GM21723 (cell line): ENCODE results near the gene CCDC154.

Experiments
- ATAC-seq: cut with Tn5 transposase; IDR thresholded peaks from one replicate; pipeline ENCODE4 v1.9.1; 2021; ENCODE audit warnings: mild to moderate bottlenecking, moderate library complexity; ENCODE audit not compliant: unreplicated experiment

Gene CCDC154

GRCh38 chr16:1427473-1428461 lies 16.6 kb downstream of the CCDC154 start:
- ATAC-seq: no peak

DNA sequence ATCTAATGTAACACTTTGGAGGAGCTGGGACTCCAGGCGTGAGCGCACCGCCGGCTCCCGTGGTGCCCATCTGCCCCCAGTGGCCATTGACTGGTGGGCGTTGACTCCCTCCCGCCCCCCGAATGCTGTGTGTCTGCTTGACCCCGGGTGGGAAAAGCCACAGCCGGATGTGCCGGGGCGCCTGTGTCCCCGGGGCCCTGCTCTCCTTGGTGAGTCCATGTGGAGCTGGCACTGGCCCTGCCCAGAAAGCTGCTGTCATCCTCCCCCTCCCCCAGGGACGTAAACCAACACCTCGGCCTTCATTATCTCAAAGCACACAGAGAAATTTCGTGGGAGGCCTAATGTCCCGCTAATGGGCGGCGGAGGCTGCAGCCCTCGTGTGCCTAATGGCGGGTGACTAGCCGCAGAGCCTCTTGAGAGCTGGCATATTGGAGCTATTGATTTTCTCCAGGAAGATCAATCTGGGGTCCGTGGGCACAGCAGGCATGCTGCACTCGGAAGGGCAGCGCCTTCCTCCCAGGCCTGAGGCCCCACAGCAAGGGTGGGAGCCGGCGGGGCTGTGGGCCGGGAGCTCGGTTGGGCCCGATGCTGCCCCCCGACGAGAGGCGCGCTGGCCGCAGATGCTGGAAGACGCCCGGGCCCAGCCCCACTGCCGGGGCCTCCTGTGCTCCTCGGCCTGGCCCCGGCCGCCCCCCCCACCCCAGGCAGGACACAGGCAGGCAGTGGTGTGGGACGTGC lies 17.5 kb downstream of the CCDC154 start:
- no peak for ATAC-seq

- ATAC-seq: no peak
Observed at GRCh38 chr16:1425616-1426370, 18.6 kb downstream of the CCDC154 start.

GRCh38 chr16:1424028-1424427 lies 20.3 kb downstream of the CCDC154 start:
- no peak for ATAC-seq

DNA sequence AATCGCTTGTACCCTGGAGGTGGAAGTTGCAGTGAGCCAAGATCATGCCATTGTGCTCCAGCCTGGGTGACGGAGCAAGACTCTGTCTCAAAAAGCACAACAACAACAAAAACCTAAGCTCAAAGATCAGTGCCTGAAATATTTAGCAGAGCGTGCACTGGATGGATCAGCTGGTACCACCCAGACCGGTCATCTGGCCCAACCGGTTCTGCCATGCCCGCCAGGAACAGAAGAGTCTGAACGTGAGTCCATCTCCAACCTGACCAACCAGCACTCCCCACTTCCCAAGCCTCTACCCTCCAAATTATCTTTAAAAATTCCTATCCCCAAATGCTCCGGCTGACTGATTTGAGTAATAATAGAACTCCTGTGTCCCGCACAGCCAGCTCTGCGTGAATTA lies 22.3 kb downstream of the CCDC154 start:
- ATAC-seq: no peak

GRCh38 chr16:1420111-1420539 lies 24.2 kb downstream of the CCDC154 start:
- ATAC-seq: no peak

- no peak for ATAC-seq
Observed at GRCh38 chr16:1416521-1416941, 27.8 kb downstream of the CCDC154 start.

GRCh38 chr16:1414532-1415260 lies 29.7 kb downstream of the CCDC154 start, which contains the start of gene UNKL:
UNKL (minus strand) TSS chr16:1414704; CDS start chr16:1414691, 13 bp downstream.
- peak; percentile 34 for ATAC-seq

DNA sequence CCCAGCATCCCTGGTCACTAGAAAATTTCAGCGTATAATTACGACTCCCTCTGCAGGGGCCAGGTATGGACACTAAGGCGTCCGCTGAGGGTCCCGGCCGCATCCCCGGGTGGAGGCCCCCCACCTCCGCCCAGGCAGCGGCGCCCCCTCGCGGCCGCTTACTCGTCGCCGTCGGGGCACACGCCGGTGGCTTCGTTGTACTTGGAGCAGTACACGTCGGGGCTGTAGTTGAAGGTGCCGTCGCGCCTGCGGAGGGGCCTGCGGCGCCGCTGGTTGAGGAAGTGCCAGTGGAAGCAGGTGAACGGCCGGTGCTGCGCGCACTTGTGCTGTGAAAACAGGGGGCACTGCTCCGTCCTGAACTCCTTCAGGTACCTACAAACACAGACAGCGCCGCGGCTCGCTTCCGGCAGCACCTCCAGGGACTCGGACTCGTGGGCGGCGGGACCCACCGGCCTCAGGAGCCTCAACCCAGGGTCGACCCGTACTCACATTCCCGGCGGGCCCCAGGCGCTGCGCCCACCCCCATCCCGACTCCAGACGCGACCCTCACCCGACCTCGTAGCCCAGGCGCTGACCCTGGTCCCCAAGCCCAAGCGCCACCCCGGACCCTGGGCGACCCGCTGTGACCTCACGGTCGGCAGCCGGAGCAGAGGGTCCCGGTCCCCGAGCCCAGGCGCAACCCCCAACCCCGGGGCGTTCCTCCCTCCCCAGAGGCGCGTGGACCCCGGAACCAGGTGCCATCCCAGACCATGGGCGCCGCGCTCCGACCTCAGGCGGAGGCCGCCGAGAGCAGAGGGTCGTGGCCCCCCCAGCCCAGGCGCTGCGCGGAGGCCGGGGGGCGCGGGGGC lies 30.4 kb downstream of the CCDC154 start:
- ATAC-seq: peak; percentile 40

- no peak for ATAC-seq
Observed at GRCh38 chr16:1412847-1413246, 31.5 kb downstream of the CCDC154 start.

DNA sequence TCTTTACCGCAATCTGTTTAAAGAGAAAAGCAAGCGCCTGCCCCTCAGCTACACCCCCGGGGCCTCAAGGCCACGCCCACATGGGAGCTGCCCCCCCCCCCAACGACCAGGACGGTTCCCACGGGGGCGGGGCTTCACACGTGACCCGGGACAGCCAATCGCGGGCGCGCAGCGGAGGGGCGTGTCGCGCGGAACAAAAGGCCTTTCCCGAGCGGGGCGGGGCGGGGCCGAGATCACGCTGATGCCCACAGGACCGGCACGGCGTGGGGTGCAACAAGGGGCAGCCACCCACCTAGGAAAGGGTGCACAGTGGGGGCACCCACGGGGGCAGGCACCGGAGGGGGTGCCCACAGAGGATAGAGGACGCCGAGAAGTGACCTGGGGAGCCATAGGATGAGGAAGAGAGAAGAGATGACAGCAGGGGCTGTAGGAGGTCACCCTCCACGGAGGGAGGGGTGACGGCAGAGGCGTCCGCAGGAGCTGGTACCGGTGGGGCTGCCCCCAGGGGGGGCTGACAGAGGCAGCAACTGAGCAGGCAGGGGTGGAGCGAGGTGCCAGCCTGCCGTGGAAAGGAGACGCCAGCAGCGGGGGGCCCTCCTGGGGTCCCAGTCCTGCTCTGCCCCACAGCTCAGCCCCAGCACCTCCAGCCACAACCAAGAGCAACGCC lies 36.1 kb downstream of the CCDC154 start:
- ATAC-seq: peak; percentile 70

GRCh38 chr16:1407753-1408152 lies 36.6 kb downstream of the CCDC154 start:
- ATAC-seq: peak; percentile 17

GRCh38 chr16:1403733-1404132 lies 40.6 kb downstream of the CCDC154 start:
- ATAC-seq: no peak

DNA sequence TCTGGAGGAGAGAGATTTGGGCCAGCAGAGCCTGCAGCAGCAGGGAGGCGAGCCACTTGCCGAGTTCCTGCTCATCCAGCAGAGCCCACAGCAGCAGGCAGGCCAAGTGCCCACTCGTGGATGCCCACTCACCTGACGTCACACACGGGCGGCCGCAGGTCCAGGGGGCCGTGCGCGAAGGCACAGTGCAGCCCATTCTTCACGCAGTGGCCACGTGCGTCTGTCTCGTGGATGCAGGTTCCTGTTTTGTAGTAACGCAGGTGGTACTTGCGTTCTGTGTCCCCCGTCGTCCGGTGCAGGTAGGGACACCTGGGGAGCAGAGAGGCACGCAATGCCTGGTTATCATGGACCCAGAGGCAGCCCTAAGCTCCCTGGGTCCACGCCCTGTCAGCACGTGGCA lies 41.3 kb downstream of the CCDC154 start:
- ATAC-seq: no peak

- no peak for ATAC-seq
Observed at GRCh38 chr16:1401758-1402154, 42.6 kb downstream of the CCDC154 start.

GRCh38 chr16:1401061-1401757 lies 43.1 kb downstream of the CCDC154 start:
- no peak for ATAC-seq

DNA sequence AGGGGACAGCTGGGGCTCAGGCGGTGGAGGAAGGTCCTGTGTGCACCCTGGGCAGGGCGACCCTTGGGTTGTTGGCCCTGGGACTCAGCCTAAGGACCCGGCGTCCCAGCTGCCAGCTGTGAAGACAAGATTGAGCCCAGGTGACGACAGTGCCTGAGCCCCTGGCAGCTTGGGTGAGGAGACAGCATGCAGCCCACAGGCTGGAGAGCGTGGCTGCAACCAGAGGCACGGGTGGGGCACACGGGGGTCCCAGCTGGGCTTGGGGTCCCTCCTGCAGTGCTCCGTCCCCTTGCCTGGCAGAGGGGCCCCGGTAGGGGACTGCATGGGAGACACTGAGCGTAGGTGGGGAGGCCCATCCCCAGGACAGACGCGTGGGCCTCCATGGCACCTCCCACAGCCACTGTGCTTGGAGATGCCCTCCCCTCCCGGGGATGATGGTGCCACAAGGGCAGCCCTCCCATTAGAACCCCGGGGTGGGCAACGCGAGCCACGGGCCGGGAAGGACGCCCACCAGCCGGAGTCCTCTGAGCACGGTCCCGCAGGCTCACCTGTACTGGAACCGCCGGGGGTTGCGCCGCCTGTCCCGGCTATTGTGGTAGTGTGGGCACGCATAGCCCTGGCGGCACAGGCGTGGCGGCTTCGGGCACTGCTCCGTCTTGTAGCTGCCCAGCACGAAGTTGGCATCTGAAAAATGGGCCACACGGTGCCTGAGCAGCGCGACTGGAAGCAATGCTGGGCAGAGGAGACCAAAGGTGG lies 45.4 kb downstream of the CCDC154 start:
- no peak for ATAC-seq

- no peak for ATAC-seq
Observed at GRCh38 chr16:1398351-1398750, 46.0 kb downstream of the CCDC154 start.
